Activated T-helper 9 cell treated with anti-CD3 and anti-CD28 coated beads, Interleukin-2, amount 50 U/mL, for 16 hours (primary cell): ENCODE results near the gene PRKCA.

Experiments used
- DNase-seq: peaks from one replicate; pipeline ENCODE4 v3.0.0-alpha.2; 2020; ENCODE audit warnings: low read depth

Gene PRKCA

GRCh38 chr17:66839616-66840015, 537.2 kb downstream of the PRKCA start:
- no peak for DNase-seq

- no peak for DNase-seq
Measured at GRCh38 chr17:66840061-66840460, 537.6 kb downstream of the PRKCA start.

- no peak for DNase-seq
Measured at GRCh38 chr17:66841328-66841727, 538.9 kb downstream of the PRKCA start.

GRCh38 chr17:66841744-66842143, 539.3 kb downstream of the PRKCA start:
- no peak for DNase-seq

- DNase-seq = no peak
Measured at GRCh38 chr17:66842505-66842904, 540.1 kb downstream of the PRKCA start.

GRCh38 chr17:66842959-66843358, 540.5 kb downstream of the PRKCA start:
- no peak for DNase-seq

GRCh38 chr17:66843627-66844026, 541.2 kb downstream of the PRKCA start:
- DNase-seq = no peak

- DNase-seq = no peak
Measured at GRCh38 chr17:66847704-66848103, 545.3 kb downstream of the PRKCA start.

- no peak for DNase-seq
Measured at GRCh38 chr17:66848496-66848895, 546.1 kb downstream of the PRKCA start.

- DNase-seq = no peak
Measured at GRCh38 chr17:66849032-66849655, 546.7 kb downstream of the PRKCA start.

GRCh38 chr17:66849851-66850580, 547.6 kb downstream of the PRKCA start:
- no peak for DNase-seq

- no peak for DNase-seq
Measured at GRCh38 chr17:66850692-66851091, 548.3 kb downstream of the PRKCA start.

- DNase-seq = no peak
Measured at GRCh38 chr17:66855204-66855603, 552.8 kb downstream of the PRKCA start.

- DNase-seq = no peak
Measured at GRCh38 chr17:66858226-66859083, 556.0 kb downstream of the PRKCA start.

- DNase-seq = no peak
Measured at GRCh38 chr17:66859353-66859752, 556.9 kb downstream of the PRKCA start.

- no peak for DNase-seq
Measured at GRCh38 chr17:66860204-66860603, 557.8 kb downstream of the PRKCA start.
